ENCODE measurements around the gene BORA. TPM values are rescaled to one million over a fixed set of nuclear protein-coding genes. Genes with fewer than 3 reads are reported as not detected.
"Not testable (repeated sequence)": the region's sequence is repeated elsewhere in the genome, so short reads cannot be mapped to it uniquely, and the experiment has no call there.

The BORA gene
- total RNA-seq = 1.6 TPM

GRCh38 chr13:72727417-72728289 lies at the start of gene BORA, which contains the start of gene MZT1:
Gene BORA, plus strand, starts transcription at chr13:72727923. Its CDS starts 1,018 bp downstream, at chr13:72728941.
Gene MZT1, minus strand, starts transcription at chr13:72727629. Its CDS starts 27 bp downstream, at chr13:72727602.
- no peak for FAIRE-seq

DNA sequence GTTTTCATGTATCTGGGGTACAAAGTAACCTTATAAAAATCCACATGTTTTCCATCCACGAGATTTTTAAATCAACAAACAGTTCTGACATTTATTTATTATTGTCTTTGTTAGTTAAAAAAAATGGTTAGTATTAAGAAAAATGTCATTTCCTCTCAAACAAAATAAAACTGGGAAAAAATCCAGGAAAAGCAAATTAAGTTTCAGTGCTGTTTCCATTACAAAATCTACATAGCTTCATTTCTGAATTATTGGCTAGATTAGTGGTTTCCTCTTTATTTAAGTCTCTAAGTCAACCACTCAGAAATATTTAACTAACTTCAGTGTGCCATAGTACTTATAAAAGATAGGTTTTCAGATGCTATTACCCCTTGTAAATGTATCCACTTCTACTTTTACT lies 49.4 kb upstream of the BORA start:
- DNase-seq (ENCODE audit: low spot score in 2 of 2) = peak in 1 of 2 donors; percentile 1
- no peak for FAIRE-seq

More at GRCh38 chr13:72727417-72728289, at the start of gene BORA, which contains the start of gene MZT1:
- peak; percentile 78 to 80 for DNase-seq (ENCODE audit: low spot score in 2 of 2)

DNA sequence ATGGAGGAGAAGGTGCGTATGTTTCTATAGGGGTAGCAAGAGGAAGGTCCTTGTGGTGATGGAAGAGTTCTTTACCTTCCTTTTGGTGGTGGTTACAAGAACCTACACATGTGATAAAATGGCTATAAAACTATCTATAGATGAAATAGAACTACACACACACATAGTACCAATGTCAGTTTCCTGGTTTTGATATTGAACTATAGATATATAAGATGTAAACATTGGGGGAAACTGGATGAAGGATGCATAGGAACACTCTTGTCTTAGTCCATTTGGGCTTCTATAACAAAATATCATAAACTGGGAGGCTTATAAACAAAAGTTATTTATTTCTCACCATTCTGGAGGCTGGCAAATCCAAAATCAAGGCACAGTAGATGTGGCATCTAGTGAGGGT lies 47.4 kb upstream of the BORA start:
- no peak for FAIRE-seq
- DNase-seq (ENCODE audit: low spot score in 2 of 2) = no peak

DNA sequence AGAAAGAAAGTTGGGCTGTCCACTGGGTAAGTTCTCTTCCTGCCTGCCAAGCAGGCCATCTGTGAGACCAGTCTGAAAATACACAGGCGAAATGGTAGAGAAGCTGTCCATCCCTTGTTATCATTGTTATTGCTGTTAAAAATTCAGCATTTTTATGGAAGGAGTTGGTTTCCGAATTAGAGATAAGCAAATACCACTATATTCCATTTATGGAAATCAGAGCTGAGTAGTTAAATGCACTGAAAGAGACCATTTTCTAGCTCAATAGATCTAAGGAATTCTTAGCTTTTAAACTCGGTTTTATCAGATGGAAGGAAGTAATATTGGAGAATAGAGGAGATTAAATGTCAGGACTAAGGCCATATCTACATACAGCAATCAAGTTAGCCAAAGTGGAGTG lies 41.0 kb upstream of the BORA start:
- no peak for DNase-seq (ENCODE audit: low spot score in 2 of 2)
- no peak for FAIRE-seq

- FAIRE-seq (no peak), DNase-seq (ENCODE audit: low spot score in 2 of 2) (no peak)
These were observed 38.5 kb upstream of the BORA start for GRCh38 chr13:72689181-72689696.

GRCh38 chr13:72692884-72693514 lies 34.7 kb upstream of the BORA start:
- FAIRE-seq = no peak
- DNase-seq (ENCODE audit: low spot score in 2 of 2) = no peak

DNA sequence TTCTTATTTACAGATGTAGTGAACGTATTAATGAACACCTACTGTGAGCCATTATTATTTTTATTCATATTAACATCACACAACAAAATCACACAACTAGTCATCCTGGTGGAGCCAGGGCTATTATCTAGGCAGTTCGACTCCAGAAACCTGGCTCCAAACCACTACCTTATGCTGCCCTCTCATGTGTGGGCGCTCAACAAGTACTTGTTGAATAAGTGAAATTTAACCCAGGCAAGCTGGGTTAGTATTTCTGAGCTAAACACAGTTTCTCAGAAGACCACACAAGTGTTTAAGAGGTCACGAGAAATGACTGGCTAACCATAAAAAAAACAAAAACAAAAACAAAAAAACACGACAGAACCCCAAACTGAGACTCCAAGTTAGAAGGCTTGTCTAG lies 33.9 kb upstream of the BORA start:
- DNase-seq (ENCODE audit: low spot score in 2 of 2) = no peak
- no peak for FAIRE-seq

GRCh38 chr13:72694314-72694713 lies 33.4 kb upstream of the BORA start:
- FAIRE-seq (no peak), DNase-seq (ENCODE audit: low spot score in 2 of 2) (no peak)

DNA sequence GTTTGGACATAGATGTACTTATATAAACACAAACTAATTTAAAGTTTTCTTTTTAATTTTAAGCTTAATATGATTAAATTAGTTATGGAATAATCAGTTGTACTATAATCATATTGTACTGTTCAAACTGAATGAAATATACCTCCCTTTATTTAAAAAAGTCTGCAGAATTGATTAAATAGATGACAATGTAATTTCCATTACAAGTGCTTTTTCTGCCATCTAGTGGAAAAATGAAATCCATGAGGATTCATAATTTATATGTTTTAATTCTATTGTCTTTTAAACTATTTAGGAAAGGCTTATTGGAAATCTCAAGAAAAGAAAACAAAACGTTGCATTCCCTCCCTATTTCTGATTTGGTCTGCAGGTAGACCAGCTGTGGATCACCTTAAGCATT lies 31.1 kb upstream of the BORA start:
- peak; percentile 58 for FAIRE-seq

GRCh38 chr13:72698164-72698563 lies 29.6 kb upstream of the BORA start:
- no peak for DNase-seq (ENCODE audit: low spot score in 2 of 2)
- no peak for FAIRE-seq

More for the DNA sequence above, 31.1 kb upstream of the BORA start:
- no peak for DNase-seq (ENCODE audit: low spot score in 2 of 2)

DNA sequence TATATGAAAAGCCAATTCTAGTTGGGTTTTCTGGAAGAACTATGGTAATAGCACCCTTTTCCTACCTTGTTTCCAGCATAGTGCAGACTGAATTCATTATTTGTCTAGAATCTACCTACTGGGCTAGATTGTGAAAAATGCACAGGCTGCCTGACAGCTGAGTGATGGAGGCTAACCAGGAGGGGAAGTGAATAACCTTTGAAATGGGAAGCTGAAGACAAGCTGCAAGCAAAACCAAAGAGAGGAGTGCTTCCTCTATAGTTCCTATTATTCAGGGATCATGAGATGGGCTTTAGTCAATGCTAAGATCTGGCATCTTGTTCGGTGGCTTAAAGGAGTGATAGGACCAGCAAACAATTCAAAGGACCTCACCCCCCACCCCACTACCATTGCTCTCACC lies 27.2 kb upstream of the BORA start:
- FAIRE-seq (no peak), DNase-seq (ENCODE audit: low spot score in 2 of 2) (no peak)

DNA sequence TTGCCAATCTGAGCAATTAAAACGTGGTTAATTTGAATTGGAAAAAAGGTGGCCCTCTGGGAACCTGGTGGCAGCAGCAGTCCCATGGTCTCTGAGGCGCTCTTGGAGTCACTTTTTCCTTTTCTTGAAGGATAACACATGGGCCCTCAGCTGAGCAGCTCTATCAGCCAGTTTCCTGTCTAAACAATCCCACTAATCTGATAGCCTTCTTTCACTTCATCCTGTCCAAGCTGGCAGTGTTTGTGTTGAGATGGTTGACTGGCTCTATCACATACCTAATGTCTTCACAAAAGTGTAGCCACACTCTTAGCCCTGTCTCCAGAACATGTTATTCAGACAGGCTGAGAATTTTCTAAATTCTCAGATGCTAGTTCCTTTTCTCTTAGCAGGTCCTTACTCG lies 10.9 kb upstream of the BORA start:
- FAIRE-seq = no peak
- DNase-seq (ENCODE audit: low spot score in 2 of 2) = no peak

DNA sequence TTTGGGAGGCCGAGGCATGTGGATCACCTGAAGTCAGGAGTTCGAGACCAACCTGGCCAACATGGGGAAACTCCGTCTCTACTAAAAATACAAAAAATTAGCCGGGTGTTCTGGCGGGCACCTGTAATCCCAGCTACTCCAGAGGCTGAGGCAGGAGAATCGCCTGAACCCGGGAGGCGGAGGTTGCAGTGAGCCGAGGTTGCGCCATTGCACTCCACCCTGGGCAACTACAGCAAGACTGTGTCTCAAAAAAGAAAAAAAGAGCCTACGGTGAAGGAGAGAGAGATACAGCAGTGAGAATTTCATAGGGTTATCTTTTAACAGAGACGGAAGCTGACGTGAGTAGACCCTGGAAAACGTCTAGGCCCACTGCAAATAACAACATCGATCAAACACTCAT lies 1.5 kb upstream of the BORA start:
- not testable (repeated sequence) for DNase-seq (ENCODE audit: low spot score in 2 of 2); FAIRE-seq

GRCh38 chr13:72726726-72727416 lies 852 bp upstream of the BORA start:
- FAIRE-seq (no peak), DNase-seq (ENCODE audit: low spot score in 2 of 2) (peak in 1 of 2 donors; percentile 2)

DNA sequence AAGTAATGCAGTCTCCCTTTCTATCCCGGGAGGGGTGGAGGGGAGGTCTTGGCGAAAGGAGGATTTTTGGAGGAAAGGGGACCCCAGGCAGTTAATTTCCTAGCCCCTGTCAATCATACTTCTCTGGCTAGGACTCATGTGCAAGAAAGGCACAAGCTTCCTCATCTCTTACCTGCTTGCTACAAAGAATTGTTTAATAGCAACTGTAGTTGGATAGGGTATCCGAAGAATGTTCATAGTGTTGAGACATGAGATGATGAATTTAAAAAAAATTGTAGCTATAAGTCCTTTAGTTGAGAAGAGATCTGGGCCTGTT lies 525 bp downstream of the BORA start:
- FAIRE-seq = no peak
- DNase-seq (ENCODE audit: low spot score in 2 of 2) = no peak

DNA sequence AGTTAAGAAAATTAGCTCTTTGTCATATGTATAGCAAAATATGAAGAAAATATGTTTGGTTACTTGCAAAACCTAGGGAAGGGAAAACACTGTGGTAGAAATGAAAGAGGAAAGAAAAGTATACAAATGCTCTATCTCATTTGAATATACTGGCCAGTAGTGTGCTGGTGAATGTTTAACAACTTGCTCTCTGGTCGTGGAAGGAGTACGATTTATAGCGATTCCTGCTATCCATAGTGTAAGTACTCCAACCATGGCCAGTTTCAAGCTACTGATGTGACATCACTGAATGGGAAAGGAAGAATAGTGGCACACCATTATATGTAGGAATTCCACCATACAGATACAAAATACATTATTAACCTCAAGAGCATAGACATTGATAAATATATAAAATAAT lies 9.3 kb downstream of the BORA start:
- DNase-seq (ENCODE audit: low spot score in 2 of 2) (no peak), FAIRE-seq (no peak)

- no peak for DNase-seq (ENCODE audit: low spot score in 2 of 2)
- FAIRE-seq = no peak
These were observed 12.3 kb downstream of the BORA start for GRCh38 chr13:72740015-72740414.

DNA sequence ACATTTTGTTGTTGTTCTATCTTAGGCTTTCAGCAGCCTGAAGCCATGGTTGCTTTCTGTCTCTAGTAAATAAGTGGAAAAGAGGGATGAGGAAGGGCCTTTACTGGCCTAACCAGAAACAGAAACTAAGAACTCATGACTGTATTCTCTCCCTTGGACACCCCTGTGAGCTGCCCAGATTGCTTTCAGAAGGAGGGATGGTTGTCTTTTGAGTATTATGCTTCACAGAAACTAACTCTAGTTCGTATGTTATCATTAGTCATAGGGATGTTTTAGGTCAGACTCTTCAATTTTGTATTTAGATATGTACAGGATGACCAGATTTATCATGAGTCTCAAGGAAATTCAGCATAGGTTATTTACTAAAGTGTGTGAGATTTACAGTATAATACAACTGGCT lies 17.5 kb downstream of the BORA start:
- DNase-seq (ENCODE audit: low spot score in 2 of 2) = no peak

DNA sequence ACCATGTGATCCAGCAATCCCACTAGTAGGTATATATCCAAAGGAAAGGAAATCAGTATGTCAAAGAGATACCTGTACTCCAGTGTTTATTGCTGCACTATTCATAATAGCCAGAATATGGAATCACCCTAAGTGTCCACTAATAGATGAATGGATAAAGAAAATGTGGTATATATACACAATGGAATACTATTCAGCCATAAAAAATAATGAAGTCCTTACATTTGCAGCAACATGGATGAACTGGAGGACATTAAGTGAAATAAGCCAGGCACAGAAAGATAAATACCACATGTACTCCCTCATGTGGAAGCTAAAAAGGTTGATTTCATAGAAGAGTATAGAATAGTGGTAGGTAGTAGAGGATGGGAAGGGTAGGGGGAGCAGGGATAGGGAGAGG lies 23.5 kb downstream of the BORA start:
- FAIRE-seq (no peak), DNase-seq (ENCODE audit: low spot score in 2 of 2) (no peak)

More for the DNA sequence above, 17.5 kb downstream of the BORA start:
- FAIRE-seq = no peak

GRCh38 chr13:72754111-72754510 lies 26.4 kb downstream of the BORA start:
- no peak for FAIRE-seq
- no peak for DNase-seq (ENCODE audit: low spot score in 2 of 2)
